KMS-11 (cell line): ENCODE data around the gene TJP1.

ENCODE experiments used
- H2AFZ ChIP-seq: fragments of 200-600 bp; sonication (generic); 2 replicates; pipeline ENCODE4 v1.6.1; 2016; ENCODE audit warnings: antibody characterized with exemption, mixed run types, low read depth
- H3K27ac ChIP-seq: fragments of 200-600 bp; sonication (generic); 2 replicates; pipeline ENCODE4 v1.6.1; 2016; ENCODE audit warnings: mild to moderate bottlenecking, mixed run types
- H3K27me3 ChIP-seq: fragments of 200-600 bp; sonication (generic); 2 replicates; pipeline ENCODE4 v1.6.1; 2017; ENCODE audit warnings: mild to moderate bottlenecking, low read depth, mixed run types, moderate library complexity; ENCODE audit not compliant: insufficient read depth
- H3K36me3 ChIP-seq: fragments of 200-600 bp; sonication (generic); 2 replicates; pipeline ENCODE4 v1.6.1; 2017; ENCODE audit warnings: mild to moderate bottlenecking, mixed run types; ENCODE audit not compliant: insufficient read depth
- H3K4me1 ChIP-seq: fragments of 200-600 bp; sonication (generic); 2 replicates; pipeline ENCODE4 v1.6.1; 2016; ENCODE audit warnings: mild to moderate bottlenecking, low read depth, mixed run types; ENCODE audit not compliant: poor library complexity, severe bottlenecking
- H3K4me2 ChIP-seq: fragments of 200-600 bp; sonication (generic); 2 replicates; pipeline ENCODE4 v1.7.0; 2016; ENCODE audit warnings: mild to moderate bottlenecking, mixed run types
- H3K4me3 ChIP-seq: fragments of 200-600 bp; sonication (generic); IDR thresholded peaks from 2 replicates; pipeline ENCODE4 v1.6.1; 2017; ENCODE audit warnings: low read depth, low read length, mixed read lengths; ENCODE audit not compliant: insufficient read depth
- H3K79me2 ChIP-seq: fragments of 200-600 bp; sonication (generic); 2 replicates; pipeline ENCODE4 v1.6.1; 2016; ENCODE audit warnings: low read depth, mixed run types; ENCODE audit not compliant: insufficient read depth
- H3K9ac ChIP-seq: fragments of 200-600 bp; sonication (generic); 2 replicates; pipeline ENCODE4 v1.6.1; 2016; ENCODE audit warnings: mild to moderate bottlenecking, mixed run types
- H4K20me1 ChIP-seq: fragments of 200-600 bp; sonication (generic); 2 replicates; pipeline ENCODE4 v1.6.1; 2016; ENCODE audit warnings: mild to moderate bottlenecking, mixed run types; ENCODE audit not compliant: insufficient read depth
- TF ChIP-seq, protein P1 (sequence below): fragments of 200-600 bp; sonication (generic); conservative IDR thresholded peaks from 2 replicates; pipeline ENCODE4 v1.6.1; 2017; ENCODE audit warnings: low read depth, mild to moderate bottlenecking, antibody characterized with exemption, low read length, moderate library complexity, mixed read lengths

The TJP1 gene

DNA sequence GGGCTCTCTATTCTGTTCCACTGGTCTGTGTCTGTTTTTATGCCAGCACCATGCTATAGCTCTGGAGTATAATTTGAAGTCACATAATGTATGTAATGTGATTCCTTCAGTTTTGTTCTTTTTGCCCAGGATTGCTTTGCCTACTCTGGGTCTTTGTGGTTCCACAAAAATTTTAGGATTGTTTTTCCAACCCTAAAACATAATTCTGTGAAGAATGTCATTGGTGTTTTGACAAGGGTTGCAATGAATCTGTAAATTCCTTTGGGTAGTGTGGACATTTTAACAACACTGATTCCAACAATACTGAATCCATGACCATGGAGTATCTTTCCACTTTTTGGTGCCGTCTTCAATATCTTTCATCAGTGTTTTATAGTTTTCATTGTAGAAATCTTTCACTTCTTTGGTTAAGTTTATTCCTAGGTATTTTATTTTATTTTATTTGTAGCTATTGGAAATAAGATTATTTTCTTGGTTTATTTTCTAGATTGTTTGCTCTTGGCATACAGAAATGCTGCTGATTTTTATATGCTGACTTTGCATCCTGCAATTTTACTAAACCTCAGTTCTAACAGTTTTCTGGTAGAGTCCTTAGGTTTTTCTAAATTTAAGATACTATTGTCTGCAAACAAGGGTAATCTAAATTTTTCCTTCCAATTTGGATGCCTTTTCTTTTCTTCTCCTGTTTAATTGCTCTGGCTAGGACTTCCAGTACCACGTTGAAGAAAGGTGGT, 29.7 kb downstream of the TJP1 start:
- Histone ChIP-seq H3K79me2 (no peaks in the 10 kb centered on the region), H3K36me3 (no peaks in the 10 kb centered on the region), H3K4me2 (no peak overlapping the region), H4K20me1 (no peaks in the 10 kb centered on the region), H3K27ac (no peak overlapping the region), H2AFZ (no peak overlapping the region), H3K4me1 (no peaks in the 10 kb centered on the region), H3K27me3 (no peaks in the 10 kb centered on the region), H3K4me3 (no peak overlapping the region), H3K9ac (no peak overlapping the region)
- TF ChIP-seq, protein P1, sequence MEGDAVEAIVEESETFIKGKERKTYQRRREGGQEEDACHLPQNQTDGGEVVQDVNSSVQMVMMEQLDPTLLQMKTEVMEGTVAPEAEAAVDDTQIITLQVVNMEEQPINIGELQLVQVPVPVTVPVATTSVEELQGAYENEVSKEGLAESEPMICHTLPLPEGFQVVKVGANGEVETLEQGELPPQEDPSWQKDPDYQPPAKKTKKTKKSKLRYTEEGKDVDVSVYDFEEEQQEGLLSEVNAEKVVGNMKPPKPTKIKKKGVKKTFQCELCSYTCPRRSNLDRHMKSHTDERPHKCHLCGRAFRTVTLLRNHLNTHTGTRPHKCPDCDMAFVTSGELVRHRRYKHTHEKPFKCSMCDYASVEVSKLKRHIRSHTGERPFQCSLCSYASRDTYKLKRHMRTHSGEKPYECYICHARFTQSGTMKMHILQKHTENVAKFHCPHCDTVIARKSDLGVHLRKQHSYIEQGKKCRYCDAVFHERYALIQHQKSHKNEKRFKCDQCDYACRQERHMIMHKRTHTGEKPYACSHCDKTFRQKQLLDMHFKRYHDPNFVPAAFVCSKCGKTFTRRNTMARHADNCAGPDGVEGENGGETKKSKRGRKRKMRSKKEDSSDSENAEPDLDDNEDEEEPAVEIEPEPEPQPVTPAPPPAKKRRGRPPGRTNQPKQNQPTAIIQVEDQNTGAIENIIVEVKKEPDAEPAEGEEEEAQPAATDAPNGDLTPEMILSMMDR = no peak

DNA sequence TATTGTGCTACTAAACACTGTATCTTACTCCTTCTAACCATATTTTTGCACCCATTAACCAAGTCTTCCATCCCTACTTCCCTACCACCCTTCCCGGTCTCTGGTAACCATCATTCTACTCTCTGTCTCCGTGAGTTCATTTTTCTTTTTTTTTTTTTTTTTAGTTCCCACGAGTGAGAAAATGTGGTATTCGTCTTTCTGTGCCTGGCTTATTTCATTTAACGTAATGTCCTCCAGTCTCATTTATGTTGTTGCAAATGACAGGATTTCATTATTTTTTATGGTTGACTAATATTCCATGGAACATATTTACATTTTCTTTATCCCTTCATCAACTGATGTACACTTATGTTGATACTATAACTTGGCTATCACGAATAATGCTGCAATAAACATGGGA, 31.7 kb downstream of the TJP1 start:
- Histone ChIP-seq H3K27ac (no peak overlapping the region), H3K79me2 (no peaks in the 10 kb centered on the region), H3K36me3 (no peaks in the 10 kb centered on the region), H2AFZ (no peak overlapping the region), H3K4me1 (no peaks in the 10 kb centered on the region), H3K9ac (no peak overlapping the region), H4K20me1 (no peaks in the 10 kb centered on the region), H3K27me3 (no peaks in the 10 kb centered on the region), H3K4me2 (no peak overlapping the region), H3K4me3 (no peak overlapping the region)
- TF ChIP-seq, protein P1 = no peak

DNA sequence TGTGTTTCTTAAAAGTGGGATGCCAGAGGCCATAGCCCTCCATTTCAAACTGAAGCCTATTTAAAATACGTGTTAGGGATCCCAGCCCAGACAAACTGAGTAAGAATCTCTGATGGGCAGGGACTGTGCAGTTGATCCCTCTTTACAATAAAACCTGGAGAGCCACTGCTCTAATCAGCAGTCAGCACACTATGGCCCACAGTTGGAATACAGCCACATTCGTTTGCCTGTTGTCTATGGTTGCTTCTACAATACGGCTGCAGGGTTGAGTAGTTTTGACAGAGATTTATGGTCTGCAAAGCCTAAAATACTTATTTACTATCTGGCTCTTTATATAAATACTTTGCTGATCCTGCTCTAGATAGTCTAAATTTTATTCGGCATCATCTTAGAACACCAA, 32.4 kb downstream of the TJP1 start:
- H3K4me3 ChIP-seq = no peak overlapping the region
- H3K79me2 ChIP-seq = no peaks in the 10 kb centered on the region
- H3K4me1 ChIP-seq = no peaks in the 10 kb centered on the region
- H3K27me3 ChIP-seq = no peaks in the 10 kb centered on the region
- H3K27ac ChIP-seq = no peak overlapping the region
- no peak overlapping the region for H3K4me2 ChIP-seq
- no peak overlapping the region for H3K9ac ChIP-seq
- no peaks in the 10 kb centered on the region for H3K36me3 ChIP-seq
- H2AFZ ChIP-seq = no peak overlapping the region
- H4K20me1 ChIP-seq = no peaks in the 10 kb centered on the region
- TF ChIP-seq, protein P1 = no peak

DNA sequence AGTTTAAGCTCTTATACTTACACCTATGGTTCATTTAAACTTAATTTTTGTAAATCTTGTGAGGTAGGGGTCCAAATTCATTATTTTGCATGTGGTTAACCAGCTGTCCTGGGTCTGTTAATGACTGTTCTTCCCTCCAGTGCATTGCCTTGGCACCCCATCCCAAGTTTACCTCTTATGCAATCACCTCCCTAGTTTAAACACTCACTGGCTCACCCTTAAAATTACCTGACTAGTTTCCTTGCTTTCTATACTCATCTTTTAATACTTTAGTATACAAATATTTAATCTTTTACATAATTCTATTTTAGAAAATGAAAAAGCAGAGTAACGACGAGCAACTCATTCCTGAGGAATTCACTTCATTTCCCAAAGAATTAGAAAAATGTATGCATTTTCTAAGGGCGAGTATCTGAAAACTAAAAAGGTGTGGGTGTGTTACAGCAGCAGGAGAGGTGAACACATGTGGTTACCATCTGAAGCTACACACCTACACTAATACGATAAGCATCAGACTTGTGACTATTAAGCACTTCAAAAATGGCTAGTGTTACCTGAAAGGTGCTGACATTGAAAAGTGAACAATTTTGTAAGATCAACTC, 33.7 kb downstream of the TJP1 start:
- Histone ChIP-seq H3K79me2 (no peaks in the 10 kb centered on the region), H3K36me3 (no peaks in the 10 kb centered on the region), H3K4me3 (no peak overlapping the region), H3K9ac (no peak overlapping the region), H3K4me2 (no peak overlapping the region), H3K27me3 (no peaks in the 10 kb centered on the region), H4K20me1 (no peaks in the 10 kb centered on the region), H2AFZ (no peak overlapping the region), H3K4me1 (no peaks in the 10 kb centered on the region), H3K27ac (no peak overlapping the region)
- TF ChIP-seq, protein P1 = no peak
